HS-5 (cell line): Measurements from ENCODE around the gene LATS2.
"Not testable (repeated sequence)": the region's sequence is repeated elsewhere in the genome, so short reads cannot be mapped to it uniquely, and the experiment has no call there.

Experiments
- DNase-seq: peaks from one replicate; pipeline ENCODE4 v3.0.0-alpha.2; 2012; ENCODE audit warnings: low read depth

The LATS2 gene

DNA sequence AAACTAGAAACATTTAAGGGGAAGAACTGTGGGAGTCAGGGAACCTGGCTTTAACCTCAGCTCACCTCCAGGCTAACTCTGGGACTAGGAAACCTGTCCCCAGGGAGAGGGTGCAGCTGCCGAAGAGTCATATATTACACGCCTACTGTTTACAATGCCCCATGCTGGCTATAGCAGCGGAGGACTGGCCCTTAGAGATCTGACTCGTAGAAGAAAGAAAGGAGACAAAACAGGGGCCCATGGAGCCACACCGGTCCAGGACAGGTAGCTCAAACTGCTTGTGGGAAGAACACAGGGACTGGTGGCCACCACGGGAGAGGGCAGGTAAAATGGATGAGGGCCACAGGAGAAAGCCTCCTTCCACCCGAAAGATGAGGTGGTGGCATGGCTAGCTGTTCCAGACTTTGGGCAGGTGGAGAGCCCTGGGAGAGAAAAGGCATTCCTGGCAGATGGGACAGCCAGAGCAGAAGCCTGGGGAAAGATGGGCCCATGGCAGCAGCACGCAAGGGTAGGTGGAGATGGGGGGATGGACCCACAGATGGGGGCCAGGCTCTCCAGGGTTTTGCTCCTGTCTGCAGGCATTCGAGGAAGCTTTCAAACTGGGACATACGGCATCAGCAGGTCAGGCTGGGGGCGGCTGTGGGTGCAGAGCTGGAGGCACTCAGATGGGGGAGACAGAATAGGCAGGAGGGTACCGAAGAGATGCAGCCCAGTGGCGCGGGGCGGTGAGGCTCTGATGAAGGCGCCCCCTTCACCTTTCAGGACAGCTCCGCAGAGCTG is 69.5 kb downstream of the LATS2 start:
- no peak for DNase-seq

DNA sequence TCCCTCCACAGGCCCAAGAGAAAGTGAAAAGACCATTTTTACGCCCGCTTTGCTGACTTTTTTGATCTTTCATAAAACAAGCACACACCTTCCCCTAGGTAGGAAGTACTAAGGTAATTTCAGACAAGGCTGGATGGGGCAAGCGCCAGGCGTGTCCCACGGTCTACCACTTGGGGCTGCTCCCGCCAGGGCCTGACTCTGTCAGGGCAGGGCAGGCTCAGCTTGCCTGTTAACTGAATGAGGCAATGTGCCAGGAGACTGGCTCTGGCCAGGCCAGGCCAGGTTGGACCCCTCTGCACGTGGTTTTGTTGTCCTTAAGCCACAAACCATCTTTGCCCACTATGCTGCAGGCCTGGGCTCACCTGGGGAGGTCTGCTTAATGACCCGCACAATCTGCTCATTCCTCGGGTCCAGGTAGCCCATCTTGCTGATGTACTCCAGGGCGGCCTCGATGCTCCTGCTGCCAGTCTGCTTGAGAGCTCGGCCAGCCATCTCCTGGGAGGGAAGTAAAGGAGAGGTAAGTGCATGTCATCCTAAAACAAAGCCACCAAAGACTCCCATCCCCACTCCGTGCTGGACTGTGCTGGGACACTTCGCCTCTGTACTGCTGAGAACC is 70.4 kb downstream of the LATS2 start:
- no peak for DNase-seq

DNA sequence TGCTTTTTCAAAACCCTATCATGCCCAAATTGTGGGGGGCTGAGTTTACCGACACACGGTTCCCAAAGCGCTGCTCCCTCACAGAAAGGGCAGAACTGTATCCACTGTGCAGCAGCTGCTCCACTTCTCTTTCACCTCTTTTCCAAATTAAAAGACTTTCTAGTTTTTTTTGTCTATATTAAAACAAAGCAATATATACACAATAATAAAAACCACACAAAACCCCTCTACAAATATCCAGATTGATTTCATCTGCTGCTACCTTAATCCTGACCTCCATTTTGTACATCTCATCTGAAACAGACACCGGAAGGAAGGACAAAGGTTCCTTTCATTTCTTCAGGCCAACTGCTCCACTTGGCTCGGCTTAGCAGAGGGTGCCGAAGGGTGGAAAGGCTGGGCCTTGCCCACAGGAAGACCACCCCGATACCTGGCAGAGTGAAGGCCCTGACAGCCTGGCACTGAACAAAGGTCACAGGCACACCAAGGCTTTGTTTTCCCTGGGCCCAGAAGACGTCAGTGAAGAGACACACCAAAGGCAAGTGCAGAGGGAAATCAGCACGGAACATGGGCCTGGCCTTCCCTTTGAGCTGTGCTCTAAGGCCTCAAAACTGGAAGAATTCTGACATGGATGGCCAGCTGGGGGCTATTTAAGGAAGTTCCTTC is 71.6 kb downstream of the LATS2 start:
- DNase-seq = no peak

DNA sequence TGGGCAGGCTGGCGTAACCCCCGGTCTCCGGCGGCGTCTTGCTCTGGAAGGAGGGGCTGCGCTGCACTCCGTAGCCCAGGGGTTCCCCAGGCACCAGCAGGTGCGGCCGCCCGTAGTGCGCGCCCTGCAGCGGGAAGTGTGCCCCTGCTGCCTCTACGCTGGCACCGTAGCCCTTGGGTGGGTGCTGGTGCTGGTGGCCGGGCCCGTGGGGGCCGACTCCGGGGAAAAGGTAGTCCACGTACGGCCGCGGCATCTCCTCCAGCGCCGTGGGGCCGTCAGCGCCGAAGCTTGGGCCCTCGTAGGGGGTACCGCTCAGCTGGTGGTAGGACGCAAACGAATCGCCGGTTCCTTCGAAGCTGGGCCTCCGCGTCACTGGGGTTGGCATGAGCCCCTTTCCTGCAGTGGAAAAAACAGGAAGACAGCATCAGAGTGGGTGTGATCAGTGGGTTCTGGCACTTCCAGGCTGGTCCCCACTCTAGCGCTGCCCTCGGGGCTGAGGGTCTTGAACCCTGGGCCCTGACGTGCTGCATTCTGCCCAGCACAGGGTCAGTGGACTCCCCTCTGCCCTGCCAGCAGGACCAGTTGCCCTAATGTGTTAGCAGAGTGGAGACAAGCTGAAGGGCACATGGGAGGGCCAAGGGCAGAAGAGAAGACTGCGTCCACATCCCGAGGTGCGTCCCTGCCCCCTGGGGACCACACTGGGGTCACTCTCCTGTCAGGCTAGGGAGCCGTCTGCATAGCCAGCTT is 72.3 kb downstream of the LATS2 start:
- no peak for DNase-seq

DNA sequence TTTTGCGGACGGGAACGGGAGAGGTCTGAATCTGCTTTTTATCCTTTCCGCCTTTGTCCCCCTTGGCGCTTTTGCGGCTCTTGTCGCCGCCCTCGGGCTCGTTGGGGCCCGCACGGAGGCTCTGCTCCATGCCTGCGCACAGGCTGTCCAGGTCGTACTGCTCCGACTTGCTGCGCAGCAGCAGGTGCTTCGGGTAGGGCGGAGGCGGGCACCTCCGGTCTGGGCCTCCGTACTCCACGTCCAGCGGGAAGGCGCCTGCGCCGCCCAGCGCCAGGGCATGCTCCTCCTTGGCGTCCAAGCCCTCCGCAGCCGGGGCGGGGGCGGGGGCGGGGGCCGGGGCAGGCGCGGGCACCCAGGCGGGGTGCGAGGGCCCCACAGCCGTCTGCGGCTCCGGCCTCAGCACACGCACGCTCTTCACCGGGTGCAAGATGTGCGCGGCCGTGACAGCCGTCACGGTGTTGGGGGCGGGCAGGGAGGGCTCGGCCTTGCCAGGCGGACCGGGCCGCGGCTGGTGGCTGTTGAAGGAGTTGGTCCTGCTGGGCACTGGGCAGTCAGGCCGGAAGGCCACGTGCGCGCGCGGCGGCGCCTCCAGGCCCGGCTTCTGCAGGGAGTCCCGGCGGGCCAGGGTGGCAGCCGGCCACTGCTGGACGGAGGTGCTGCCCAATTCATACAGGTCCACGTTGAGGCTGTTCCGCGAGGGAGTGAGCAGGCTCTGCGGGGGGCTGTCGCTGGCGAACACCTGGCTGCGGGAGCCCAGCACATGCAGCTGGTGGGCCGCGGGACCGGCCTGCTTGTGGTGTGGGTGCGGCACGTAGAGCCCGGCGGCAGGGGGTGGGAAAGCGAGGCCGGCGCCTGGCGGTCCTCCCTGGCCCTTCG is 73.1 kb downstream of the LATS2 start:
- no peak for DNase-seq

DNA sequence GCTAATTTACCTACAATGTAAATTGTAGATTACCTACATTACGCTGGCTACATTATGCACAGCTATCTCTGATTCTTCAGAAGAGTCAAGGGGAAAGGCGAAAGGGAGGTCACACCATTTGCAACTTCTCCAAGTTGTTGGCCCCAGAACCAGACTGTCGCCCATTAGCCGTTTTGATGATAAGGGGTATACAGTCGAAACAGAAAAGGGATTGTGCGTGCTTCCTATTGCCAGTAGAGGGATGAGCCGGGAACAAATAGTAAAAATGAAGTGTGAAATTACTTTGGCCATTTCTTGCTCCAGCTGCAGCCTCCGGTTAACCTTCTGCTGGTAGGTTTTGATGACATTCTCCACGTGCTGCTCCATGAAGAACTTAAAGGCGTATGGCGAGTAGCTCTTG is 73.8 kb downstream of the LATS2 start:
- no peak for DNase-seq

DNA sequence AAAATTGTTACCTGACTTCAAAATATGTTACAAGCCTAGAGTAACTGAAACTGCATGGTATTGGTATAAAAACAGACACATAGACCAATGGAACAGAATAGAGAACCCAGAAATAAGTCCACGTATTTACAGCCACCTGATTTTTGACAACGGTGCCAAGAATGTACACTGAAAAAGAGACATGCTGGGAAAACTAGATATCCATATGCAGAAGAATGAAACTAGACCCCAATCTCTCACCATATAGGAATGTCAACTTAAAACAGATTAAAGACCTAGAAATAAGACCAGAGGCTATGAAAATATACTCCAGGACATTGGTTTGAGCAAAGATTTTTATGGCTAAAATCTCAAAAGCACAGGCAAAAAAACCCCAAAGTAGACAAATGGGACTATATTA is 76.5 kb downstream of the LATS2 start:
- no peak for DNase-seq

DNA sequence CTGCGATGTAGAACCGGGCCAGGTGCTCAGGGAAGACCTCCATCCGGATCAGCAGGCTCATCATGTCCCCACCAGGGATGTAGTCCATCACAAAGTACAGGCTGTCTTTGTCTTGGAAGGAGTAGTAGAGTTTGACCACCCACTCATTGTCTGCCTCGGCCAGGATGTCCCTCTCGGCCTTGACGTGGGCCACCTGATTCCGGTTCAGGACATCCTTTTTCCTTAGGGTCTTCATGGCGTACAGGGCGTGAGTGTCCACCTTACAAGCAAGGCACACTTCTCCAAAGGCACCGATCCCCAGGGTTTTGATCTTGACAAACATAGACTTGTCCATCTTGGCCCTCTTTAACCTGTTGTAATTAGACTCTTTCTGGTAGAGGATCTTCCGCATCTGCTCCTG is 78.0 kb downstream of the LATS2 start:
- no peak for DNase-seq

DNA sequence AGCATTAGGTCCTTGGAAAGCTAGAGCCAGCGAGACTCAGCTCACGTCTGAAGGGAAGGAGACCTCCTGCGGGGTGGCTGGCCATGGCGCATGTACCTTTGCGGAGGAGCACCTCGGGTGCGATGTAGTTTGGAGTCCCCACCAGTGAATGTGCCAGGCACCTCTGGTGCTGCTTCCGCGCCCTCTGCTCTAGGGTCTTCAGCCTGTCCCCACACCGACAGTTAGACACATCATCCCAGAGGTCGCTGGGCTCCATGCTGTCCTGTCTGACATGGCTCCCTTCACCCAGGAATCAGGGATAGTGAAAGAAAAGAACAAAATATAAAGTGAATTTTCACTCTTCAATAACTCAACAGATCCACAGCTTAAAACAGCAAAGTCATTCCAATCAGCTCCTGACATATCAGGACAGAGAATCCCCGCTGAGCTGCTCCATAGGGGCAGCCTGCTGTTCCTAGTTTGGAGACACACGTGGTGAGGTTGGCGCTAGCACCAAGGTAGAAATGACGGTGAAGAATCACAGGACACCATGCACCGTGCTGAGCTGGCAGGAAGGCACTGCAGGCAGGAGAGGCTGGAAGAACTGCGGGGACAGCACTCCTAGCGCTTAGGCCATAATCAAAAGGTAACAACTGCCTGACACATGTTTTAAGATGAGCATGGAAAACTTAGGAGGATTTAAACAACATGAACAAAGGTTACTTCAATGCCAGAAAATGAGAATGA is 79.9 kb downstream of the LATS2 start:
- DNase-seq = no peak

DNA sequence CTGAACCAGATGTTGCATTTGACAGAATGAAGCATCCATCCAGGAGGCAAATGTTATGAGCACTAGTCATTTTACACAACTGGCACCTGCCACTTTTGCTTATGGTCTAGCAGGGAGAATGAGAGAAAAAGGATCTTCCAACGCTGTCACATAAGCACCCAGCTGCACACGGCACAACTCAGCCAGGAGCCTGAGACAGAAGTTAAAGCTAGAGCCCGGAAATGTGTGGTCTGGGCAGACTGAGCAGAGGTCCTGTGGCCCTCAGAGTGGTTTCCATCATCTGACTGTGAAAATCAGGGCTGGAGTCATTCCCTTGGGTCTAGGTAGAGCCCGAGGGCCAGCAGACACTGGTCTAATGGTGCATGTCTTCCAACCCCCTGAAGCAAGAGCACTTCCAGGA is 80.5 kb downstream of the LATS2 start:
- DNase-seq = no peak

DNA sequence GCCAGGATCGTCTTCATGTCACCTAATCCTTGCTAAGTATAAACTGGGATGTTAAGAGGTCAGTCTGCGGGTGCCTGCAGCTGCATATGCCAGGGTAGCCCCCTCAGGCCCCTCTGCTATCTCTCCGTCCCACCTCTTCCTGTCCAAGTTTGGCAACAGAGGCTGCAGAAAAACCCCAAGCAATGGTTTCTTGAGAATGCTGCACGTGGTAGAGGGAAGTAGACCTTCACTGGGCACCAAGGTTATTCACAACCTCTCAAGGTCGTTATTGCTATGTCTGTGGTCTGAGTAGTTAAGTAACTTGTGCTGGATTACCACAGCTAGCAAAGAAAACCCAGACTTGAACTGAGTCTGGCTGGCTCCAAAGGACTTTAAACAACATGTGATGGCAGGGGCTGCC is 81.0 kb downstream of the LATS2 start:
- DNase-seq = no peak

DNA sequence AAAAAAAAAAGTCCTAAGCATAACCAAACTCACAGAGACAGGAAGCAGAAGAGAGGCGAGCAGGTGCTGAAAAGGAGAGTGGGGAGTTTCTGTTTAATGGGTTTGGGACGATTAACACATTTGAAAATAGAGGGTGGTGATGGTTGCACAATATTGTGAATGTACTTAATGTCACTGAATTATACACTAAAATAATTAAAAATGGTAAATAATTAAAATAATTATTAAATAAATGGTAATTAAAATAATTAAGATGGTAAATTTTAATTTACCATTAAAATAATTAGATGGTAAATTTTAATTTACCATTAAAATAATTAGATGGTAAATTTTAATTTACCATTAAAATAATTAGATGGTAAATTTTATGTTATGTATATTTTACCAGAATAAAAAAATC is 84.0 kb downstream of the LATS2 start:
- DNase-seq = no peak

DNA sequence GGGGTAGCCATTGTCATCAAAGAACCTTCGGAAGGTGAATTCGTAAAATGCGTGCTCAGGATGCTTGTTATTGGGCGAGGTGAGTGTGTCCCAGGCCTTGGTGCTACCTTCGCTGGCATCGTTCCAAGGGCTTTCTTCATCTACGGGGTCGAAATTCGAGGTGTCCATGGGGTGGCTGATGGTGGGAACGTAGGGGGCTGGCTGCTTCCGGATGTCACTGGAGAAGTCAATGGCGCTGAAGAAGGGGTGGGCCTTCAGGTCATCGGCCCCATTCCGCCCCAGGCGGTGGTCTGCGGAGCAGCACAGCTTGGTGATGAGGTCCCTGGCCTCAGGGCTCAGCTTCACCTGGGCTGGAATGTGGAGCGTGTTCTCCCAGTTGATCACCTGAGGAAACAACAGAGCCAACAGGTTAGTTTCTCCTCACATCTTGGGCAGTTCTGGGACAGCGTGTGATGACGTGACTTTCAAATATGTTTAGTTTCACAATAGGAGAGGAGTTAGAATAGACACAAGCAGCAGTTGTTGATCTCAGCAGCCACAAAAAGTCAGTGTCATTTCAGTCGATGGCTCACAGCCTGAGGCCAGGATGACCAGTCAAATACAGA is 86.3 kb downstream of the LATS2 start:
- DNase-seq = no peak

DNA sequence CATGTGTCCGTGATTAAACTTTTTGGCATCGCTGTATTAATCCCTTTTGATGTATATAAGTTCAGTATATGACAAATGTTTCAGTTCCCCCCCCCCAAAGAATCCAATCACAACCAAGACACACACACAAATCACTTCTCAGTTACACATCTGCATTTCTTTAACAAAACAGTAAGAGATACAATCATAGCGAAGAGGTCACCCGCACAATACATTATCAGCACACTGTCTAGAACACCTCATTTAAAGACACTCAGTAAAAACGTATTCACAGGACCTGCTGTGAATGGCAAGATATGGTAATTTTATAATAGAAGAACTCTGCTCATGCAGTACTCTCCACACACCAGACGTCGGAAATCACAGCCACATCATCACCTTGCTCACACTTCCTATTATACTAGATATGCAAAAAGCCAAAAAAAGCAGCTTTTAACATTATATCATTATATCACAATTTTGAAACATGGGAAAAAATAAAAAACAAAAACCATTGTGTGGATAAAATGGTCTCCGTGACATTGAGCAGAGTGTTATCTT is 87.4 kb downstream of the LATS2 start:
- DNase-seq = no peak

DNA sequence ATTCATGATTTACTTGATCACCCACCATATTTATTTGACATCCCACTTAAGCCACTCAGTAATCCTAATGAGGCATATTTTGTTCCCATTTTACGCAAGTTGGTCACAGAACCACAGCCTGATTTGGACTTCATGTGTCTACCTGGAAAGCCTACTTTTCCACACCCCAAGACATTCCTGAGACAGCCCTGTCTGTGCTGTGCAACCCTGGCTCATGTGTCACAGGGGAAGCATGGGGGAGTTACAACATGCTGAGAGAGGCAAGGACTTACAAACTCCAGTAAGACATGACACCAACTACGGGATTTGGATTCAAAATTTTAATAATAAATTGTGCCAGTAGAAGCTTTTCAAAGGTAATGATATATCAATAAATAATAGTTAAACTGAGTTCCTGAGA is 88.7 kb downstream of the LATS2 start:
- DNase-seq = no peak

DNA sequence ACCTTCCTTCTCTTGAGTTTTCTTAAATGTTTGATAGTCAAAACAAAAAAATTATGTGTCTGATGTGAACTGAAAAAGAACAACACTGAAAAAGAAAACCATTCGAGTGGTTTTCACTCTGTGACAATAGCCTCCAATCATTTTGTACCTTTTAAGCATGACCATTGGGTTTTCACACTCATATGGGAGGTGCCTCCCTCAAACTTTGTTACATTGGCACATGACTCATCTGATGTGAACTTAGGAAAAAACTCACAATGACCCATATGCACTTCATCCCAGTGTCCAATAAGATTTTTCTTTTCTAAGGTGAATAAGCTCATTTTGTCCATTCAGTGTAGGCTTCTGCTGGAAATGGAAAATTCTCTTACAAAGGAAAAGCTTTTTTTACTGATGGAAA is 92.2 kb downstream of the LATS2 start:
- DNase-seq = no peak

DNA sequence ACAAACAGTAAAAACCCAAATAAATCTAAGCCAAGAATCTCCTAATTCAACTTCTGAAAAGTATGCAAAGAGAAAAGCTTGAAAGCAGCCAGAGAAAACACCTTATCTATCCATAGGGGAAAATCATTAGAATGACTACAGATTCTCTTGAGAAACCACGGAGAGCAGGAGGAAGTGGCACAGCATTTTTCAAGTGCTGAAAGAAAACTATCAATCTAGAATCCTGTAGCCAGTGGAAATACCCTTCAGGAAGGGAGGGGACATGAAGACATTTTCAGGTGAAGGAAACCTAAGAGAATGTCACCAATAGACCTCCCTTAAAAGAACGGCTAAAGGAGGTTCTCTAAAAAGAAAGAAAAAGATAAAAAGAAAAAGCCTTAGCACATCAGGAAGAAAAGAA is 92.6 kb downstream of the LATS2 start:
- no peak for DNase-seq

DNA sequence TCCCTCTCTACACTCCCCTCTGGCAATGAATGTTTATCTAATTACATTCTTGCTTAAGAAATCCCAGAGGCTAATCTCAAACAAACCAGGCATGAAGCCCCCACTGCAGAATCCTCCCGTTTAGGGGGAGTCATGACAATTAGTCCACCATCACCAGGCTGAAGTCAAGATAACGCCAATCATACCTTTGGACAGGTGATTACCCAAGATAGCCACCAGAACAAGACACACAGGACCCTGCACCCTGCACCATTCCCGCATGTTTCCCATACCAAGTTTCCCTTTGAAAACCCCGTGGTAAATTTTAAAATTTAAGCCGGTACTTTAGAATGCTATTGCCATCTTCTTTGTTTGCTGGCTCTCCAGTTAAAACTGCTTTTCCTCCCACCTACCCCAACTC is 94.0 kb downstream of the LATS2 start:
- DNase-seq = no peak

DNA sequence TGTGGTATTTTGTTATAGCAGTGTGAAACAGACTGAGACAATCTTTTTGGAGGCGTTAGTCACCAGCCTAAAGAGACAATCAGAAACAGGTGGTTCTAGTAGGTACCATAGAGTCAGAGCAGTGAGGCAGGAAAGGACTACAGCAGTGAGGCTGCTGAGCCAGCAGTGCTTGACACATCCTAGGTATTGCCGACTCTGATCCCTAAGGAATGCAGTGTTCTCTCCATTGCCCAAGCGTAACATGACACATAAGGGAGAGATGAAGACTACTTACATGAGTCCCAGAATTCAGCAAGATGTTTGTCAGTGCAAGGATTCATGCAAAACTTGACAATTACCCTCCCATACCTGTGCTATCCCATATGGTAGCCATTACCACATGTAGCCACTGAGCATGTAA is 96.5 kb downstream of the LATS2 start:
- DNase-seq = no peak

DNA sequence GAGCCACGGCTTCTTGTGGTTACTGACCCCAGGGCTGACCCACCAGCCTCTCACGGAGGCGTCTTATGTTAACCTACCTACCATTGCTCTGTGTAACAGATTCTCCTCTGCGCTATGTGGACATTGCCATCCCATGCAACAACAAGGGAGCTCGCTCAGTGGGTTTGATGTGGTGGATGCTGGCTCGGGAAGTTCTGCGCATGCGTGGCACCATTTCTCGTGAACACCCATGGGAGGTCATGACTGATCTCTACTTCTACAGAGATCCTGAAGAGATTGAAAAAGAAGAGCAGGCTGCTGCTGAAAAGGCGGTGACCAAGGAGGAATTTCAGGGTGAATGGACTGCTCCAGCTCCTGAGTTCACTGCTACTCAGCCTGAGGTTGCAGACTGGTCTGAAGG is 99.7 kb downstream of the LATS2 start:
- DNase-seq = not testable (repeated sequence)
